CD4-positive, alpha-beta T cell (primary cell): Measurements from ENCODE around the gene STX12. TPM values are rescaled to one million over a fixed set of nuclear protein-coding genes. Genes with fewer than 3 reads are reported as not detected.
"Not testable (repeated sequence)": the region's sequence is repeated elsewhere in the genome, so short reads cannot be mapped to it uniquely, and the experiment has no call there.

Experiments used
- ATAC-seq: fragments of 200-7000 bp; cut with Tn5 transposase; one replicate; pipeline ENCODE4 v1.10.0; 2022; ENCODE audit warnings: mild to moderate bottlenecking; ENCODE audit not compliant: poor library complexity
- CTCF ChIA-PET: fragments of 350-600 bp; sonication (Branson Sonifier 250); formaldehyde crosslinking; loops from one replicate; lab custom pipeline; 2021; ENCODE audit warnings: antibody characterized with exemption, inconsistent platforms; lab: Charles Lee
- POLR2A ChIA-PET: fragments of 350-600 bp; sonication (Branson Sonifier 250); formaldehyde crosslinking; loops from one replicate; lab custom pipeline; 2021; ENCODE audit warnings: antibody characterized with exemption, inconsistent platforms; lab: Charles Lee
- DNase-seq, 14 experiments: peaks; one replicate each; pipeline ENCODE4 v3.0.0-alpha.2; 2013 to 2020; ENCODE audit warnings: mixed read lengths in 2 of 14
- H3K27ac ChIP-seq, 2 donors: one replicate each; pipeline versions ENCODE4 v1.5.1 to v1.7.0; 2013; ENCODE audit warnings: low read length in 2 of 2, low read depth in 1 of 2, mild to moderate bottlenecking in 1 of 2
- H3K27me3 ChIP-seq, 2 experiments: 1 replicate in 1 of 2; 2 replicates in 1 of 2; pipeline versions ENCODE4 v1.6.1 to v1.7.0; 2013; ENCODE audit warnings: low read length in 2 of 2, control low read depth in 1 of 2, mild to moderate bottlenecking in 1 of 2, moderate library complexity in 1 of 2; ENCODE audit not compliant: insufficient read depth in 2 of 2, control insufficient read depth in 1 of 2
- H3K36me3 ChIP-seq: one replicate; pipeline ENCODE4 v1.6.1; 2013; ENCODE audit warnings: low read length, control low read depth; ENCODE audit not compliant: insufficient read depth
- H3K4me1 ChIP-seq: one replicate; pipeline ENCODE4 v1.6.1; 2013; ENCODE audit warnings: low read length, control low read depth; ENCODE audit not compliant: insufficient read depth
- H3K4me3 ChIP-seq: one replicate; pipeline ENCODE4 v1.5.1; 2013; ENCODE audit warnings: mild to moderate bottlenecking, low read length, moderate library complexity
- H3K9me3 ChIP-seq, 2 experiments: 1 replicate in 1 of 2; 2 replicates in 1 of 2; pipeline versions ENCODE4 v1.6.1 to v1.7.0; 2013; ENCODE audit warnings: low read length in 2 of 2, mild to moderate bottlenecking in 2 of 2, control low read depth in 1 of 2, moderate library complexity in 1 of 2; ENCODE audit not compliant: control insufficient read depth in 1 of 2, insufficient read depth in 1 of 2
- H3K27ac Mint-ChIP-seq: one replicate; pipeline ENCODE4 v1.8.0; 2020; ENCODE audit warnings: mixed read lengths
- H3K27me3 Mint-ChIP-seq: one replicate; pipeline ENCODE4 v1.8.0; 2021; ENCODE audit warnings: mixed read lengths
- H3K36me3 Mint-ChIP-seq: one replicate; pipeline ENCODE4 v1.8.0; 2021; ENCODE audit warnings: low read depth, mixed read lengths
- H3K4me1 Mint-ChIP-seq: one replicate; pipeline ENCODE4 v1.8.0; 2021; ENCODE audit warnings: low read depth, mixed read lengths
- H3K4me3 Mint-ChIP-seq: one replicate; pipeline ENCODE4 v1.8.0; 2020; ENCODE audit warnings: mild to moderate bottlenecking, mixed read lengths
- H3K9me3 Mint-ChIP-seq: one replicate; pipeline ENCODE4 v1.8.0; 2020; ENCODE audit warnings: mixed read lengths
- intact Hi-C, 2 experiments: fragments of 100-400 bp; cut with DNase I in 1 of 2; cut with micrococcal nuclease in 1 of 2; formaldehyde crosslinking; loops; one replicate each; pipeline versions ENCODE4 v1.15.1 to v1.9.0; 2023 to 2025; cut with DNase I, micrococcal nuclease
- total RNA-seq, 174 experiments: library from RNA in 2 of 174; stranded (reverse) in 2 of 174; gene quantifications; one replicate each; pipeline ENCODE4 v1.2.3 and lab custom pipeline; 2021 to 2026
- TF ChIP-seq, protein P1 (sequence below): fragments of 200-600 bp; IDR thresholded peaks from one replicate; pipeline ENCODE4 v1.8.0; 2022; ENCODE audit warnings: antibody characterized with exemption, mild to moderate bottlenecking

The STX12 gene
- total RNA-seq, 2 experiments from 2014 or later: 20.3 to 22.7 TPM

DNA sequence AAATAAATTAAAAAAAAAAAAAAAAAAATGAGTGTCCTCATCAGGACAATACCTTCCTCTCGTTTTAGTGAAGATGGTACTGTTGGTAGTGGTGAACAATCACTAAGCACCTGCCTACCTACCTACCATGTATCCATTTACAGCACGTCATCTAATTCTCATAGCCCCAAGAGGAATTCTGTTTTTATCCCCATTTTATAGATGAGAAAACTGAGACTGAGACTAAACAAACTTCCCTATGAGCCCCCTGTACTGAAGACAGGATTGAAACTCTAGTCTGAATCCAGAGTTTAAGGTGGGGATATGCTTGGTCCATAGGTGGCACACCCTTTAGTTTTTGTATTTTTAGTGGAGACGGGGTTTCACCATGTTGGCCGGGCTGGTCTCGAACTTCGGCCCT, 82.1 kb downstream of the STX12 start:
- H3K4me3 ChIP-seq: no peak overlapping the region
- no peaks in the 10 kb centered on the region for H3K27me3 ChIP-seq
- ATAC-seq: no peak
- H3K4me3 Mint-ChIP-seq: no peak overlapping the region
- H3K36me3 ChIP-seq: peaks cover 17% of the 10 kb centered on the region
- DNase-seq: no peak
- H3K4me1 Mint-ChIP-seq: peaks cover 6% of the 10 kb centered on the region
- intact Hi-C loops: no loop called here
- no peaks in the 10 kb centered on the region for H3K9me3 ChIP-seq
- H3K27ac ChIP-seq: no peak overlapping the region
- H3K27me3 Mint-ChIP-seq: no peaks in the 10 kb centered on the region
- CTCF ChIA-PET: no interaction called here
- POLR2A ChIA-PET: no interaction called here
- H3K36me3 Mint-ChIP-seq: peaks cover 19% of the 10 kb centered on the region
- TF ChIP-seq, protein P1, sequence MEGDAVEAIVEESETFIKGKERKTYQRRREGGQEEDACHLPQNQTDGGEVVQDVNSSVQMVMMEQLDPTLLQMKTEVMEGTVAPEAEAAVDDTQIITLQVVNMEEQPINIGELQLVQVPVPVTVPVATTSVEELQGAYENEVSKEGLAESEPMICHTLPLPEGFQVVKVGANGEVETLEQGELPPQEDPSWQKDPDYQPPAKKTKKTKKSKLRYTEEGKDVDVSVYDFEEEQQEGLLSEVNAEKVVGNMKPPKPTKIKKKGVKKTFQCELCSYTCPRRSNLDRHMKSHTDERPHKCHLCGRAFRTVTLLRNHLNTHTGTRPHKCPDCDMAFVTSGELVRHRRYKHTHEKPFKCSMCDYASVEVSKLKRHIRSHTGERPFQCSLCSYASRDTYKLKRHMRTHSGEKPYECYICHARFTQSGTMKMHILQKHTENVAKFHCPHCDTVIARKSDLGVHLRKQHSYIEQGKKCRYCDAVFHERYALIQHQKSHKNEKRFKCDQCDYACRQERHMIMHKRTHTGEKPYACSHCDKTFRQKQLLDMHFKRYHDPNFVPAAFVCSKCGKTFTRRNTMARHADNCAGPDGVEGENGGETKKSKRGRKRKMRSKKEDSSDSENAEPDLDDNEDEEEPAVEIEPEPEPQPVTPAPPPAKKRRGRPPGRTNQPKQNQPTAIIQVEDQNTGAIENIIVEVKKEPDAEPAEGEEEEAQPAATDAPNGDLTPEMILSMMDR: no peak
- no peak overlapping the region for H3K27ac Mint-ChIP-seq
- no peaks in the 10 kb centered on the region for H3K9me3 Mint-ChIP-seq
- peaks cover 14% of the 10 kb centered on the region for H3K4me1 ChIP-seq

DNA sequence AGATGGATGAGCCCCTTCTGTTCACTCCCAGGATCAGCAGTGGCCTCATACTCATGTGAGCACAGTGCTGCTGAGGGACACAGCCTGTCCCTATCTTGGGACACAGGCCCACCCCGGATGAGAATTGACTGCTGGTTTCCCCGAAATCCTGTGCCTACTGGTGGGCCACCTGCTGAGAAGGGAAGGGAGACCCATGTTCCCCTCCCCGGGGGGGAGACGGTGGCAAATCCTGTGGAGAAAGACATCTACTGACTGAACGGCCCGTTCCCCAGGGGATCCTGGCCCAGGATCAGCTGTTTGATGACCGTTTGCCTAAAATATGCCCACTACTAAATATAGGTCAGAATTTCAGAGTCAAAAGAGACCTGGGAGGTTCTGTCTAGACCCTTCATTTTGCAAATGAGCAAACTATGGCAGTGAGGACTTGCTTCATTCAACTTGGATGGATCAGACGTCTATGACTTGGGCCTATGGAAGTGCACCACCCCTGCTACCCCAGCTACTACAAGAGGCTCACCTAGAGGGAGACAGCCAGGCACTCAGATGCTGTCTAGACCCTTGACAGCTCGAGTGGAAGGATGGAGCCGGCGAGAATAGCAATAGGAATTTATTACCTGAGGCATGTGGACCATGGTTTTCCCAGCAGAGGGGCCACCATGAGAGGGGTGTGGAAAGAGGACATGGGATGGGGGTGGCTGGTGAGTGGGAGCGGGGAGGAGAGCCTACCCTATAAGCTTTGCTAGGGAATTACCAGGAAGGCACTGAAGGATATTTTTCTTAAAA, 83.7 kb downstream of the STX12 start:
- H3K9me3 Mint-ChIP-seq: no peaks in the 10 kb centered on the region
- H3K27me3 Mint-ChIP-seq: no peaks in the 10 kb centered on the region
- H3K4me3 Mint-ChIP-seq: no peak overlapping the region
- ATAC-seq (no peak), DNase-seq (no peak)
- Histone ChIP-seq H3K36me3 (peaks cover under 1% of the 10 kb centered on the region), H3K4me3 (no peak overlapping the region), H3K27ac (no peak overlapping the region), H3K9me3 (no peaks in the 10 kb centered on the region), H3K4me1 (peaks cover 14% of the 10 kb centered on the region), H3K27me3 (no peaks in the 10 kb centered on the region)
- H3K36me3 Mint-ChIP-seq: peaks cover 2% of the 10 kb centered on the region
- peaks cover 6% of the 10 kb centered on the region for H3K4me1 Mint-ChIP-seq
- CTCF ChIA-PET: interaction anchor here (1.0 to 2.1 kb wide), 5 partner anchors 8 to 134 kb away, joined by 3 to 29 read pairs (median 5); no protein-coding TSS in a partner anchor
- intact Hi-C loops: loop anchor here in 1 of 2 experiments (2.0 kb wide), 1 partner anchor 352 kb away; no protein-coding TSS in a partner anchor
- TF ChIP-seq, protein P1: no peak
- POLR2A ChIA-PET: interaction anchor here (1.5 kb wide), 1 partner anchor 123 kb away, joined by 4 read pairs; no protein-coding TSS in a partner anchor
- H3K27ac Mint-ChIP-seq: no peak overlapping the region

DNA sequence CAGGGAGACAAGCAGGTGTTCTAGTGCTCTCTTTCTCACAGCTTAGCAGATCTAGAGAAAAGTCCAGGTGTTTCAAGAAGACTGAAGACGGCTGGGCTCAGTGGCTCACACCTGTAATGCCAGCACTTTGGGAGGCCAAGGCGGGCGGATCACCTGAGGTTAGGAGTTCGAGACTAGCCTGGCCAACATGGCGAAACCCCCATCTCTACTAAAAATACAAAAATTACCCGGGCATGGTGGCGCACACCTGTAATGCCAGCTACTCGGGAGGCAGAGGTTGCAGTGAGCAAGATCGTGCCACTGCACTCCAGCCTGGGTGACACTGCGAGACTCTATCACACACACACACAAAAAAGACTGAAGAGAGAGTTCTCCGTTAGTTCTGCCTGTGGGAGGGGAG, 84.5 kb downstream of the STX12 start:
- H3K36me3 ChIP-seq, H3K27ac Mint-ChIP-seq, DNase-seq, H3K27me3 Mint-ChIP-seq, H3K9me3 ChIP-seq, H3K27ac ChIP-seq, H3K36me3 Mint-ChIP-seq, H3K4me1 Mint-ChIP-seq, H3K27me3 ChIP-seq, H3K4me3 ChIP-seq, H3K9me3 Mint-ChIP-seq, ATAC-seq, H3K4me3 Mint-ChIP-seq: not testable (repeated sequence)
- ChIA-PET POLR2A (interaction anchor here (0.6 to 1.5 kb wide), 4 partner anchors 115 to 351 kb away, joined by 3 to 5 read pairs (median 4); no protein-coding TSS in a partner anchor), CTCF (interaction anchor here (0.6 to 2.1 kb wide), 28 partner anchors 9 to 513 kb away, joined by 3 to 29 read pairs (median 4); partner anchors contain the start of genes PPP1R8 and XKR8)
- H3K4me1 ChIP-seq: peaks cover 18% of the 10 kb centered on the region
- intact Hi-C loops: loop anchor here in 1 of 2 experiments (2.0 kb wide), 1 partner anchor 351 kb away; no protein-coding TSS in a partner anchor
